ENCODE measurements around the gene SNRNP48.

SNRNP48 gene

GRCh38 chr6:7642791-7643190, 52.8 kb downstream of the SNRNP48 start:
- peak; percentile 30 for DNase-seq (ENCODE audit: low spot score)

- DNase-seq (ENCODE audit: low spot score) = no peak
Observed at GRCh38 chr6:7644417-7644816, 54.4 kb downstream of the SNRNP48 start.

GRCh38 chr6:7646394-7646793, 56.4 kb downstream of the SNRNP48 start:
- DNase-seq (ENCODE audit: low spot score) = no peak

GRCh38 chr6:7647504-7647903, 57.5 kb downstream of the SNRNP48 start:
- DNase-seq (ENCODE audit: low spot score) = no peak

GRCh38 chr6:7649037-7649810, 59.2 kb downstream of the SNRNP48 start:
- DNase-seq (ENCODE audit: low spot score) = no peak

- no peak for DNase-seq (ENCODE audit: low spot score)
Observed at GRCh38 chr6:7650878-7651277, 60.9 kb downstream of the SNRNP48 start.

DNA sequence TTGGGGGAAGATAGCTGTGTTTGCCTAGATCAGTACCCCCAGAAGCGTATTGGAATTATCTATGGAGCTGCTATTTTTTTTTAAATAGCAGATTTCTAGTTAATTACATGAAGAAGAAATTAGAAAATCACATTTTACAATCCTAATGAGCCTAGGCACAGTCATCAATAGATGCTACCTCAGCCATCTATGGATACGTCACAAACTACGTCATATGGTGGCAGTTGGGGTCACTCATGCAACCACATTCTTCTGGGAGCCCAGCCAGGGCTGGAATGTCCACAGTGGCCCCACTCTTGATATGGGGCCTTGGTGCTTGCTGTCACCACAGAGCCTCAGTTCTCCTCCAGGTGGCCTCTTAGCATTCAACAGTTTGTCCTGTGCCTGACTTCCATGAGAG, 63.0 kb downstream of the SNRNP48 start:
- DNase-seq (ENCODE audit: low spot score) = no peak

DNA sequence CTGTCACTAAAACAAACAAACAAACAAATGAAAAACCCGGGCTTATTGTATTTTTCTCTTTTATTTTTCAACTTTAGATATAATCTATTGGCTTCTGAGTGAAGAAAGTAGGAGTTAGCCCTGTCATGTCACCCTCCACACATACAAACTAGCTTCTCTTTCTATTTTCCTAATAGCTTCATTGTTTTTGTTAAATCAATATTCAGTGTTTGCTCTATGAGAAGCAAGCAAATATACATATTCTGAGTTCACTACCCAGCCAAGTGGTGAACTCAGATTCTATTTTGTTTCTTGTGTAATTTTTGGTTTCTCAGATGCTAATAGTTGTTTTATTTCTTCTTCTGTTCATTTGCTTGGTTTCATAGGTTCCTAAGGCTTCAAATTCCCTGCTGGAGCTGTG, 66.4 kb downstream of the SNRNP48 start:
- DNase-seq (ENCODE audit: low spot score) = no peak

DNA sequence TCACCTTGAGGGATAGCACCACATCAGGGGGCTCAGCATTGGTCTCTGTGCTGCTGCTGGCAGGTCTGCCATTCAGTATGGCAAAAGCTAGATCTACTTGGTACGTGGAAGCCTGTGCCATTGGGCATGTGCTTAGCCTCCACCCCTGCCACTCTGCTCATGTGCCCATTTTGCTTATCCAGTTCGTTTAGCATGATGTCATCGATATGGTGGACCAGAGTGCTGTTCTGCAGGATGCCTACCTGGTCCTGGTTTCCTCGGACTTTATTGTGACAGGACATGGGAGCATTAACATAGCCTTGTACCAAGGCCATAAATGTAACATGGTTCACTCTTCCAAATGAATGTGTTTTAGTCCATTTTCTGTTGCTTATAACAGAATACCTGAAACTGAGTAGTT, 68.5 kb downstream of the SNRNP48 start:
- DNase-seq (ENCODE audit: low spot score) = no peak

DNA sequence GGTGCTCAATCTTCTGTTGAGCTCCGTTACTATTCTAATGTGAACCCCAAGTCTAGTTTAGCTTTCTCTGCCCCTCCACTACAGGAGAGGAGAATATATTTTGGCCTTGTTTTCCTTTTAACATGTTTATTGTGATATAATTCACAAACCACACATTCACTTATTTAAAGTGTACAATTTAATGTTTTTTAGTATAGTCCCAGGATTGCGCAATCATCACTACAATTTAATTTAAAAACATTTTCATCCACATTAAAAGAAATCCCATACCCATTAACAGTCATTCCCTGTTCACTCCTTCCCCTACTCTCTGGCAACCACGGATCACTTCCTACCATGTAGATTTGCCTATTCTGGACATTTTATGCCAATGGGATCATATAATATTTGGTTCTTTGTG, 71.4 kb downstream of the SNRNP48 start:
- DNase-seq (ENCODE audit: low spot score) = no peak

Measured in HuH-7 (cell line).